HG02938 (cell line): ENCODE results near the gene ZFP82.

Experiments used
- ATAC-seq: cut with Tn5 transposase; IDR thresholded peaks from one replicate; pipeline ENCODE4 v1.9.1; 2021; ENCODE audit warnings: mild to moderate bottlenecking, moderate library complexity; ENCODE audit not compliant: unreplicated experiment

Gene ZFP82

GRCh38 chr19:36373638-36374156, 44.7 kb downstream of the ZFP82 start:
- no peak for ATAC-seq

- ATAC-seq, result no peak
Measured at GRCh38 chr19:36371886-36372285, 46.6 kb downstream of the ZFP82 start.

GRCh38 chr19:36363845-36364244, 54.6 kb downstream of the ZFP82 start:
- ATAC-seq, result no peak
